Smooth muscle cell (in vitro differentiated cells): ENCODE data around the gene SIX3. TPM values are rescaled to one million over a fixed set of nuclear protein-coding genes. Genes with fewer than 3 reads are reported as not detected.

Experiments
- DNase-seq: peaks from one replicate; lab custom pipeline; 2025; ENCODE audit not compliant: unreplicated experiment; lab: John Stamatoyannopoulos, UW
- H2AFZ ChIP-seq: fragments of 200-600 bp; sonication (generic); 2 replicates; pipeline ENCODE4 v1.6.0; 2016; ENCODE audit warnings: antibody characterized with exemption, low read depth, mild to moderate bottlenecking
- H3F3A ChIP-seq: fragments of 200-600 bp; sonication (generic); 2 replicates; pipeline ENCODE4 v1.6.0; 2017; ENCODE audit warnings: antibody characterized with exemption, low read depth
- H3K27ac ChIP-seq: fragments of 200-600 bp; sonication (generic); 2 replicates; pipeline ENCODE4 v1.5.1; 2016; ENCODE audit warnings: low read depth, mild to moderate bottlenecking
- H3K27me3 ChIP-seq: fragments of 200-600 bp; sonication (generic); 2 replicates; pipeline ENCODE4 v1.6.1; 2016; ENCODE audit warnings: low read depth, mild to moderate bottlenecking
- H3K36me3 ChIP-seq: fragments of 200-600 bp; sonication (generic); 2 replicates; pipeline ENCODE4 v1.5.1; 2016; ENCODE audit warnings: low read depth
- H3K4me1 ChIP-seq: fragments of 200-600 bp; sonication (generic); 2 replicates; pipeline ENCODE4 v1.5.1; 2016; ENCODE audit warnings: low read depth
- H3K4me2 ChIP-seq: fragments of 200-600 bp; sonication (generic); 2 replicates; pipeline ENCODE4 v1.6.0; 2016; ENCODE audit warnings: mild to moderate bottlenecking
- H3K4me3 ChIP-seq: fragments of 200-600 bp; sonication (generic); 2 replicates; pipeline ENCODE4 v1.5.1; 2016; ENCODE audit warnings: mild to moderate bottlenecking
- H3K79me2 ChIP-seq: fragments of 200-600 bp; sonication (generic); 2 replicates; pipeline ENCODE4 v1.6.0; 2016; ENCODE audit warnings: low read depth, mild to moderate bottlenecking
- H3K9ac ChIP-seq: fragments of 200-600 bp; sonication (generic); 2 replicates; pipeline ENCODE4 v1.6.0; 2016; ENCODE audit warnings: low read depth
- H3K9me3 ChIP-seq: fragments of 200-600 bp; sonication (generic); replicated peaks from 2 replicates; pipeline ENCODE4 v1.5.1; 2016; ENCODE audit warnings: low read depth
- H4K20me1 ChIP-seq: fragments of 200-600 bp; sonication (generic); 2 replicates; pipeline ENCODE4 v1.6.0; 2016; ENCODE audit warnings: low read depth
- CTCF ChIP-seq: fragments of 200-600 bp; sonication (generic); IDR thresholded peaks from 2 replicates; pipeline ENCODE4 v1.5.1; 2017; ENCODE audit warnings: borderline replicate concordance, mild to moderate bottlenecking, antibody characterized with exemption; ENCODE audit not compliant: insufficient read depth, poor library complexity, severe bottlenecking
- WGBS: methylation state at CpG from one replicate; pipeline ENCODE4 v1.1.7; 2016; ENCODE audit warnings: low lambda C conversion rate; 5-methylcytosine and 5-hydroxymethylcytosine counted together
- polyA plus RNA-seq: library from polyadenylated mRNA; unstranded; fragments of >200 nt; fragmentation: Nextera tagmentation; extraction: Ambion mirVana; gene quantifications from 2 replicates; pipeline ENCODE4 v1.2.1, GENCODE V29; 2016
- total RNA-seq: library from RNA; depleted of rRNA; stranded (reverse); fragments of >200 nt; gene quantifications from 2 replicates; pipeline ENCODE4 v1.2.3, GENCODE V29; 2014

The SIX3 gene
- total and polyA plus RNA-seq, 2 experiments from 2014 or later, result not detected

GRCh38 chr2:44944102-44944951 is 2.8 kb downstream of the SIX3 start:
- Histone ChIP-seq H3K27me3 (peaks cover 100% of the 10 kb centered on the region), H2AFZ (no peak overlapping the region), H4K20me1 (no peaks in the 10 kb centered on the region), H3F3A (no peaks in the 10 kb centered on the region), H3K4me2 (peak overlapping the region; percentile 48), H3K9me3 (no peaks in the 10 kb centered on the region), H3K4me3 (no peak overlapping the region), H3K9ac (no peak overlapping the region), H3K36me3 (no peaks in the 10 kb centered on the region), H3K27ac (no peak overlapping the region), H3K4me1 (peaks cover 44% of the 10 kb centered on the region), H3K79me2 (no peaks in the 10 kb centered on the region)
- 3% methylated on average over 55 of the region's 62 CpGs for WGBS
- no peak for DNase-seq
- TF ChIP-seq CTCF, result no peak

- Histone ChIP-seq H3F3A (no peaks in the 10 kb centered on the region), H4K20me1 (no peaks in the 10 kb centered on the region), H3K9ac (no peak overlapping the region), H3K9me3 (no peaks in the 10 kb centered on the region), H3K36me3 (no peaks in the 10 kb centered on the region), H3K4me2 (peak overlapping the region; percentile 48), H3K4me1 (peaks cover 41% of the 10 kb centered on the region), H2AFZ (no peak overlapping the region), H3K27me3 (peaks cover 100% of the 10 kb centered on the region), H3K4me3 (no peak overlapping the region), H3K79me2 (no peaks in the 10 kb centered on the region), H3K27ac (no peak overlapping the region)
- TF ChIP-seq CTCF, result no peak
- no peak for DNase-seq
- 4% methylated on average over 18 of the region's 18 CpGs for WGBS
Observed at GRCh38 chr2:44944952-44945612, 3.6 kb downstream of the SIX3 start.

- H3K4me3 ChIP-seq, result no peak overlapping the region
- WGBS, result 11% methylated on average over 16 of the region's 16 CpGs
- no peaks in the 10 kb centered on the region for H3K9me3 ChIP-seq
- no peaks in the 10 kb centered on the region for H3K36me3 ChIP-seq
- no peak overlapping the region for H3K27ac ChIP-seq
- H2AFZ ChIP-seq, result no peak overlapping the region
- H3F3A ChIP-seq, result no peaks in the 10 kb centered on the region
- DNase-seq, result no peak
- H4K20me1 ChIP-seq, result no peaks in the 10 kb centered on the region
- no peaks in the 10 kb centered on the region for H3K79me2 ChIP-seq
- H3K4me2 ChIP-seq, result no peak overlapping the region
- no peak overlapping the region for H3K9ac ChIP-seq
- peaks cover 38% of the 10 kb centered on the region for H3K4me1 ChIP-seq
- peaks cover 100% of the 10 kb centered on the region for H3K27me3 ChIP-seq
- no peak for TF ChIP-seq CTCF
Observed at GRCh38 chr2:44945676-44946371, 4.3 kb downstream of the SIX3 start.
